ENCODE results near the gene SUMO1. TPM values are rescaled to one million over a fixed set of nuclear protein-coding genes. Genes with fewer than 3 reads are reported as not detected.

SUMO1 gene
- total RNA-seq, 1 donor from 2014 or later: 131 TPM

- Mint-ChIP-seq H3K4me3 (ENCODE audit: low read depth) (no peak overlapping the region), H3K27ac (no peak overlapping the region), H3K4me1 (ENCODE audit: low read depth) (peaks cover 1% of the 10 kb centered on the region), H3K9me3 (ENCODE audit: low read depth) (no peaks in the 10 kb centered on the region), H3K36me3 (ENCODE audit: insufficient read depth) (no peaks in the 10 kb centered on the region), H3K27me3 (peaks cover 36% of the 10 kb centered on the region)
- no peak for DNase-seq (ENCODE audit: low spot score, unreplicated experiment)
- no peak for TF ChIP-seq CTCF (IDR thresholded peaks at IDR 0.05; ENCODE audit: unreplicated experiment)
Measured at GRCh38 chr2:202169832-202170424, 68.5 kb downstream of the SUMO1 start.

- peaks cover 36% of the 10 kb centered on the region for H3K27me3 Mint-ChIP-seq
- no peak for TF ChIP-seq CTCF (IDR thresholded peaks at IDR 0.05; ENCODE audit: unreplicated experiment)
- H3K4me3 Mint-ChIP-seq (ENCODE audit: low read depth): no peak overlapping the region
- H3K36me3 Mint-ChIP-seq (ENCODE audit: insufficient read depth): no peaks in the 10 kb centered on the region
- H3K9me3 Mint-ChIP-seq (ENCODE audit: low read depth): no peaks in the 10 kb centered on the region
- peaks cover 1% of the 10 kb centered on the region for H3K4me1 Mint-ChIP-seq (ENCODE audit: low read depth)
- H3K27ac Mint-ChIP-seq: no peak overlapping the region
- DNase-seq (ENCODE audit: low spot score, unreplicated experiment): no peak
Measured at GRCh38 chr2:202169131-202169530, 69.3 kb downstream of the SUMO1 start.

GRCh38 chr2:202165945-202166344 is 72.5 kb downstream of the SUMO1 start:
- no peak for DNase-seq (ENCODE audit: low spot score, unreplicated experiment)
- Mint-ChIP-seq H3K36me3 (ENCODE audit: insufficient read depth) (no peaks in the 10 kb centered on the region), H3K4me3 (ENCODE audit: low read depth) (no peak overlapping the region), H3K27ac (no peak overlapping the region), H3K27me3 (peaks cover 22% of the 10 kb centered on the region), H3K9me3 (ENCODE audit: low read depth) (no peaks in the 10 kb centered on the region), H3K4me1 (ENCODE audit: low read depth) (no peaks in the 10 kb centered on the region)
- TF ChIP-seq CTCF (IDR thresholded peaks at IDR 0.05; ENCODE audit: unreplicated experiment): no peak

- no peak overlapping the region for H3K27ac Mint-ChIP-seq
- H3K27me3 Mint-ChIP-seq: peaks cover 15% of the 10 kb centered on the region
- DNase-seq (ENCODE audit: low spot score, unreplicated experiment): no peak
- no peaks in the 10 kb centered on the region for H3K4me1 Mint-ChIP-seq (ENCODE audit: low read depth)
- H3K36me3 Mint-ChIP-seq (ENCODE audit: insufficient read depth): no peaks in the 10 kb centered on the region
- TF ChIP-seq CTCF (IDR thresholded peaks at IDR 0.05; ENCODE audit: unreplicated experiment): no peak
- H3K4me3 Mint-ChIP-seq (ENCODE audit: low read depth): no peak overlapping the region
- H3K9me3 Mint-ChIP-seq (ENCODE audit: low read depth): no peaks in the 10 kb centered on the region
Measured at GRCh38 chr2:202165208-202165607, 73.2 kb downstream of the SUMO1 start.

GRCh38 chr2:202164411-202164810 is 74.0 kb downstream of the SUMO1 start:
- TF ChIP-seq CTCF (IDR thresholded peaks at IDR 0.05; ENCODE audit: unreplicated experiment): no peak
- H3K4me3 Mint-ChIP-seq (ENCODE audit: low read depth): no peak overlapping the region
- peaks cover 7% of the 10 kb centered on the region for H3K27me3 Mint-ChIP-seq

More at GRCh38 chr2:202164411-202164810, 74.0 kb downstream of the SUMO1 start:
- H3K36me3 Mint-ChIP-seq (ENCODE audit: insufficient read depth): no peaks in the 10 kb centered on the region
- no peaks in the 10 kb centered on the region for H3K4me1 Mint-ChIP-seq (ENCODE audit: low read depth)
- no peak overlapping the region for H3K27ac Mint-ChIP-seq
- no peak for DNase-seq (ENCODE audit: low spot score, unreplicated experiment)
- H3K9me3 Mint-ChIP-seq (ENCODE audit: low read depth): no peaks in the 10 kb centered on the region
